ENCODE data around the gene UNC5A.

UNC5A gene

GRCh38 chr5:176857894-176858273 lies 47.5 kb downstream of the UNC5A start:
- no peak for TF ChIP-seq CTCF (IDR thresholded peaks at IDR 0.05; ENCODE audit: low read depth, low read length, missing control alignments)
- no peak overlapping the region for H3K4me3 ChIP-seq (ENCODE audit: low read depth, low read length)
- in situ Hi-C loops (cut with HindIII; ENCODE audit: low sequenced_read_pairs) = no loop called here
- DNase-seq (ENCODE audit: low read depth) = no peak

GRCh38 chr5:176859916-176860315 lies 49.6 kb downstream of the UNC5A start:
- no peak for DNase-seq (ENCODE audit: low read depth)
- in situ Hi-C loops (cut with HindIII; ENCODE audit: low sequenced_read_pairs) = no loop called here
- no peak for TF ChIP-seq CTCF (IDR thresholded peaks at IDR 0.05; ENCODE audit: low read depth, low read length, missing control alignments)
- H3K4me3 ChIP-seq (ENCODE audit: low read depth, low read length) = no peak overlapping the region

- DNase-seq (ENCODE audit: low read depth) = no peak
- no peak for TF ChIP-seq CTCF (IDR thresholded peaks at IDR 0.05; ENCODE audit: low read depth, low read length, missing control alignments)
- in situ Hi-C loops (cut with HindIII; ENCODE audit: low sequenced_read_pairs) = no loop called here
- H3K4me3 ChIP-seq (ENCODE audit: low read depth, low read length) = no peak overlapping the region
Observed at GRCh38 chr5:176860381-176860780, 50.0 kb downstream of the UNC5A start.

DNA sequence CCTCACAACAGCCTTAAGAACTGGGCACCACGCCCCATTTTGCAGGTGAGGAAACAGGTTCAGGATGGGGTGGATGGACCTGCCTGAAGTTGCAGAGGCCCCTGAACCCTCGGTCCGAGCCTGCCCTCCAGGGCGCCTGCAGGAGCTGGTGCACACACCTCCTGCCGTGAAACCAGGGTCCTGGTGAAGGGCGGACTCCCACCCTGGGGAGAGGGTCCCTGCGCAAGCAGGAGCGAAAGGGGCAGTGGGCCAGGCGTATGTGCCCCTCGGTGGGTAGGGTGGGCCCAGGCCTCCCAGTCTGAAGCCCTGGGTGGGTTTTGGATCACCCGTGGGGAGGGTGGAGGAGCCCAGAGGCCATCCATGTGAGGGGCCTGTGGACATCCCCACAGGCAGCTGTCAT lies 50.9 kb downstream of the UNC5A start:
- TF ChIP-seq CTCF (IDR thresholded peaks at IDR 0.05; ENCODE audit: low read depth, low read length, missing control alignments) = no peak
- DNase-seq (ENCODE audit: low read depth) = no peak
- in situ Hi-C loops (cut with HindIII; ENCODE audit: low sequenced_read_pairs) = no loop called here
- H3K4me3 ChIP-seq (ENCODE audit: low read depth, low read length) = no peak overlapping the region

DNA sequence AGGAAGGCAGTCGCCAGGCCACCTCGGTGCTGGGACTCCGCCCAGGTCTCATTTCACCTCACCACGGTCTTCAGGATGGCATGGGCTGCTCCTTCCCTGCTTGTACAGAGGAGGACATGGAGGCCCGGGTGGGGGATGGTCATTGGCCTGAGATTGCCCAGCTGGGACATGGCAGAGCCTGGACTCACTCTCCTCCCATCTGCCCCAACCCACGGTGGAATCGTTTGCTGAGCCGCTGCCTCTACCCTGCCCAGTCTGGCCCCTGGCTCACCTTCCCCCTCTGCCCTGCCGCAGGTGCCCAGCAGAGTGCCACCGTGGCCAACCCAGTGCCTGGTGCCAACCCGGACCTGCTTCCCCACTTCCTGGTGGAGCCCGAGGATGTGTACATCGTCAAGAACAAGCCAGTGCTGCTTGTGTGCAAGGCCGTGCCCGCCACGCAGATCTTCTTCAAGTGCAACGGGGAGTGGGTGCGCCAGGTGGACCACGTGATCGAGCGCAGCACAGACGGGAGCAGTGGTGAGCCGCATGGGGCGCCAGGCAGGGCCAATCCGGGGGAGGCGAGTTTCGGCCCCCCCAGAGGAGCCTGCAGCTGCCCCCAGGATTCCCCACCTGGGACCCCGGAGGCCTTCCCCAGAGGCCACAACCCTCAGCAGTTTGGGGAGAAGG lies 52.1 kb downstream of the UNC5A start:
- DNase-seq (ENCODE audit: low read depth) = no peak
- in situ Hi-C loops (cut with HindIII; ENCODE audit: low sequenced_read_pairs) = no loop called here
- TF ChIP-seq CTCF (IDR thresholded peaks at IDR 0.05; ENCODE audit: low read depth, low read length, missing control alignments) = no peak
- no peak overlapping the region for H3K4me3 ChIP-seq (ENCODE audit: low read depth, low read length)

DNA sequence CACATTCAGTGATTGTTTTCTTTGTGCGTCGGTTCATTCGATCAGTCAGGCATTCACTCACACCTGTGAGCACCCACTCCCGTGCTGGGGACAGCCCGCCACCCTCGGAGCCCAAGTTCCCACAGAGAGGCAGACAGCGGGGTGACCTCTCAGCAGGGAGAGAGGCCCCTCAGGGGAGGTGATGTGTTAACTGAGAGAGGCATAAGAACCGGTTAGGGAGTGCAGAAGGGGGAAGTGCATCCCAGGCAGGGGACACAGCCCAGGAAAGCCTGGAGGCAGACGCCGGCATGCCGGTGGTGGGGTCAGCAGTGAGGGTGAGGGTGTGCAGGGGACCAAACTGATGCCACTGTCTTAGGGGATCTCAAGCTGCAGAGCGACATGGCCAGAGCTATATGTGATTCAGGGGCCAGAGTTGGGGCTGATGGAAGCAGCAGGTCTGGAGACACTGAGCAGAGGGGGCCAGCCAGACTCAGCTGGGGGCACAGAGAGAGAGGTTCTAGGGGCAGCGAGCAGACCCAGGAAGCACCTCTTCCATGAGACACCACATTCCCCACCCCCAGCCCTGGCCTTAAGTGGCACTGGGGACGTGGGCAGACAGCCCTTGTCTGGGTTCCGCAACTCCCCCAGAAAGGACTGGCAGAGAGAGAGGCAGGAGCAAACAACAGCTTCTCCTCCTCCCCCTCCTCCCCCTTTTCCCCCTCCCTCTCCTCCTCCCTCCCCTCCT lies 52.8 kb downstream of the UNC5A start:
- H3K4me3 ChIP-seq (ENCODE audit: low read depth, low read length) = no peak overlapping the region
- TF ChIP-seq CTCF (IDR thresholded peaks at IDR 0.05; ENCODE audit: low read depth, low read length, missing control alignments) = no peak
- no peak for DNase-seq (ENCODE audit: low read depth)
- in situ Hi-C loops (cut with HindIII; ENCODE audit: low sequenced_read_pairs) = no loop called here

All from astrocyte of the cerebellum (primary cell).